GM12891 (cell line): ENCODE results near the gene SPNS1.

Experiments
- PAX5 ChIP-seq: IDR thresholded peaks from 2 replicates; pipeline ENCODE4 v1.6.1; 2011; ENCODE audit warnings: low read length, moderate library complexity, mild to moderate bottlenecking; ENCODE audit not compliant: insufficient read depth, severe bottlenecking
- POLR2A ChIP-seq: IDR thresholded peaks from 2 replicates; pipeline ENCODE4 v1.6.1; 2011; ENCODE audit warnings: low read depth, low read length, control low read depth
- POLR2AphosphoS5 ChIP-seq: IDR thresholded peaks from 2 replicates; pipeline ENCODE4 v1.6.1; 2011; ENCODE audit warnings: low read depth, low read length, control low read depth
- POU2F2 ChIP-seq: IDR thresholded peaks from 2 replicates; pipeline ENCODE4 v1.6.1; 2011; ENCODE audit warnings: low read depth, mild to moderate bottlenecking, control low read depth, low read length, moderate library complexity

DNA sequence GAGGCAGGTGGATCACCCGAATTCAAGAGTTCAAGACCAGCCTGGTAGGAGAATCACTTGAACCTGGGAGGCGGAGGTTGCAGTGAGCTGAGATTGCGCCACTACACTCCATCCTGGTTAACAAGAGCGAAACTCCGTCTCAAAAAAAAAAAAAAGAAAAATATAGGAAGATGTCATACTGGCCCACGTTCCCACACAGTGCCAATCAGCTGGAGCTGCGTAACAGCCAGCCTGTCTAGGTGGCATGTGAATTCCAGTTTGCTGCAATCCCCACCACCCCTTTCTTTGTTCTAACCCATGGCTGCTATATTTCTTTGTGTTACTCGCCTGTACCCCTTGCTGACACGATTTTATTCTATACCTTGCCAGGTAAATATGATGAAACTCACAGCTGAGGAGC is 16.4 kb upstream of the SPNS1 start:
- TF ChIP-seq POLR2AphosphoS5 (no peak), POLR2A (no peak), PAX5 (no peak), POU2F2 (no peak)
